H9 (cell line): ENCODE measurements around the gene ZNF784. TPM values are rescaled to one million over a fixed set of nuclear protein-coding genes. Genes with fewer than 3 reads are reported as not detected.

Source experiments
- DNase-seq: peaks from one replicate; pipeline ENCODE4 v3.0.0-alpha.2; 2017
- H2AFZ ChIP-seq: one replicate; pipeline ENCODE4 v1.6.1; 2013; ENCODE audit warnings: mild to moderate bottlenecking, low read length, control low read depth, moderate library complexity
- H2AK5ac ChIP-seq: 2 replicates; pipeline ENCODE4 v1.6.1; 2013; ENCODE audit warnings: low read length, control low read depth, mixed read lengths; ENCODE audit not compliant: insufficient read length
- H2BK120ac ChIP-seq: one replicate; pipeline ENCODE4 v1.6.1; 2013; ENCODE audit warnings: low read depth, mild to moderate bottlenecking, low read length, control low read depth, inconsistent platforms; ENCODE audit not compliant: poor library complexity, severe bottlenecking
- H2BK12ac ChIP-seq: 2 replicates; pipeline ENCODE4 v1.6.1; 2013; ENCODE audit warnings: low read length, control low read depth, mixed read lengths, low read depth; ENCODE audit not compliant: insufficient read length
- H2BK15ac ChIP-seq: 2 replicates; pipeline ENCODE4 v1.6.1; 2013; ENCODE audit warnings: low read depth, low read length, control low read depth
- H2BK20ac ChIP-seq: one replicate; pipeline ENCODE4 v1.6.1; 2013; ENCODE audit warnings: low read depth, mild to moderate bottlenecking, low read length, control low read depth, inconsistent platforms; ENCODE audit not compliant: poor library complexity, severe bottlenecking
- H2BK5ac ChIP-seq: 2 replicates; pipeline ENCODE4 v1.6.1; 2013; ENCODE audit warnings: low read length, control low read depth, mixed read lengths; ENCODE audit not compliant: insufficient read length
- H3K14ac ChIP-seq: 2 replicates; pipeline ENCODE4 v1.6.1; 2013; ENCODE audit warnings: low read length, control low read depth; ENCODE audit not compliant: insufficient read depth
- H3K18ac ChIP-seq: 2 replicates; pipeline ENCODE4 v1.6.1; 2013; ENCODE audit warnings: low read depth, mild to moderate bottlenecking, mixed read lengths, low read length, control low read depth; ENCODE audit not compliant: insufficient read length
- H3K23ac ChIP-seq: 2 replicates; pipeline ENCODE4 v1.6.1; 2013; ENCODE audit warnings: low read length, control low read depth, mixed read lengths, low read depth; ENCODE audit not compliant: insufficient read length
- H3K23me2 ChIP-seq: 2 replicates; pipeline ENCODE4 v1.6.1; 2013; ENCODE audit warnings: low read depth, mild to moderate bottlenecking, mixed read lengths, low read length, control low read depth; ENCODE audit not compliant: insufficient read length, poor library complexity, severe bottlenecking
- H3K27ac ChIP-seq: 2 replicates; pipeline ENCODE4 v1.5.1; 2013; ENCODE audit warnings: low read length, control low read depth, mixed read lengths, low read depth; ENCODE audit not compliant: insufficient read length
- H3K27me3 ChIP-seq: 2 replicates; pipeline ENCODE4 v1.6.1; 2013; ENCODE audit warnings: low read length, control low read depth, inconsistent platforms; ENCODE audit not compliant: insufficient read depth
- H3K4ac ChIP-seq: 2 replicates; pipeline ENCODE4 v1.6.1; 2013; ENCODE audit warnings: low read depth, mild to moderate bottlenecking, control low read depth, inconsistent platforms, low read length, moderate library complexity
- H3K4me1 ChIP-seq: 2 replicates; pipeline ENCODE4 v1.6.1; 2013; ENCODE audit warnings: low read length, control low read depth, inconsistent platforms; ENCODE audit not compliant: insufficient read depth
- H3K4me2 ChIP-seq: 2 replicates; pipeline ENCODE4 v1.6.1; 2013; ENCODE audit warnings: low read length, control low read depth, mixed read lengths; ENCODE audit not compliant: insufficient read length, insufficient read depth
- H3K56ac ChIP-seq: 2 replicates; pipeline ENCODE4 v1.6.1; 2013; ENCODE audit warnings: low read depth, mild to moderate bottlenecking, mixed read lengths, low read length, control low read depth; ENCODE audit not compliant: insufficient read length
- H3K79me1 ChIP-seq: 2 replicates; pipeline ENCODE4 v1.6.1; 2013; ENCODE audit warnings: low read depth, mild to moderate bottlenecking, moderate library complexity, low read length, control low read depth, inconsistent platforms; ENCODE audit not compliant: insufficient read depth, poor library complexity, severe bottlenecking
- H3K79me2 ChIP-seq: 2 replicates; pipeline ENCODE4 v1.6.1; 2013; ENCODE audit warnings: low read length, control low read depth, inconsistent platforms; ENCODE audit not compliant: insufficient read depth
- H3K9ac ChIP-seq: 2 replicates; pipeline ENCODE4 v1.6.1; 2013; ENCODE audit warnings: low read length, control low read depth, mixed read lengths; ENCODE audit not compliant: insufficient read length; ENCODE audit errors: extremely low read depth
- H3K9me3 ChIP-seq: one replicate; pipeline ENCODE4 v1.6.1; 2013; ENCODE audit warnings: low read depth, low read length, inconsistent platforms; ENCODE audit not compliant: control insufficient read depth
- H3T11ph ChIP-seq: one replicate; pipeline ENCODE4 v1.6.1; 2013; ENCODE audit warnings: mild to moderate bottlenecking, low read length, control low read depth, inconsistent platforms
- H4K20me1 ChIP-seq: one replicate; pipeline ENCODE4 v1.6.1; 2013; ENCODE audit not compliant: control insufficient read depth, insufficient read length, insufficient read depth
- H4K5ac ChIP-seq: 2 replicates; pipeline ENCODE4 v1.6.1; 2013; ENCODE audit warnings: low read depth, mild to moderate bottlenecking, mixed read lengths, low read length, control low read depth; ENCODE audit not compliant: insufficient read length
- H4K8ac ChIP-seq: replicated peaks from 2 replicates; pipeline ENCODE4 v1.6.1; 2013; ENCODE audit warnings: low read length, control low read depth, mixed read lengths, low read depth; ENCODE audit not compliant: insufficient read length
- H4K91ac ChIP-seq: 2 replicates; pipeline ENCODE4 v1.6.1; 2013; ENCODE audit warnings: low read depth, mild to moderate bottlenecking, moderate library complexity, mixed read lengths, low read length, control low read depth; ENCODE audit not compliant: insufficient read length
- H3K27ac Mint-ChIP-seq, 3 experiments: 2 replicates in 2 of 3; 3 replicates in 1 of 3; pipeline ENCODE4 v1.8.0; 2020 to 2021; ENCODE audit warnings: mixed read lengths in 3 of 3, mild to moderate bottlenecking in 1 of 3, moderate library complexity in 1 of 3
- H3K27me3 Mint-ChIP-seq: 2 replicates; pipeline ENCODE4 v1.8.0; 2021; ENCODE audit warnings: low read depth, mild to moderate bottlenecking, moderate library complexity, mixed read lengths
- H3K36me3 Mint-ChIP-seq, 3 experiments: 2 replicates in 2 of 3; 3 replicates in 1 of 3; pipeline ENCODE4 v1.8.0; 2020 to 2021; ENCODE audit warnings: low read depth in 3 of 3, mixed read lengths in 3 of 3; ENCODE audit not compliant: insufficient read depth in 1 of 3
- H3K4me1 Mint-ChIP-seq, 2 experiments: 2 replicates each; pipeline ENCODE4 v1.8.0; 2020; ENCODE audit warnings: mixed read lengths in 2 of 2
- H3K4me3 Mint-ChIP-seq, 2 experiments: 2 replicates in 1 of 2; 3 replicates in 1 of 2; pipeline ENCODE4 v1.8.0; 2020 to 2021; ENCODE audit warnings: mild to moderate bottlenecking in 2 of 2, mixed read lengths in 2 of 2, moderate library complexity in 1 of 2
- H3K9me3 Mint-ChIP-seq, 2 experiments: 2 replicates in 1 of 2; 3 replicates in 1 of 2; pipeline ENCODE4 v1.8.0; 2020; ENCODE audit warnings: mild to moderate bottlenecking in 2 of 2, mixed read lengths in 2 of 2, moderate library complexity in 1 of 2
- WGBS: extraction: QIAGEN DNeasy Blood & Tissue Kit; methylation state at CpG from one replicate; pipeline ENCODE4 v1.1.7; 2013; ENCODE audit warnings: missing lambda C conversion rate, low lambda C conversion rate, mixed read lengths; ENCODE audit not compliant: insufficient read length; ENCODE audit errors: extremely low coverage; 5-methylcytosine and 5-hydroxymethylcytosine counted together
- total RNA-seq: library from RNA; stranded (reverse); gene quantifications from 2 replicates; pipeline ENCODE4 v1.2.1, GENCODE V29; 2021
- TF ChIP-seq, protein P1 (sequence below): fragments of 200-600 bp; sonication (generic); conservative IDR thresholded peaks from 3 replicates; pipeline ENCODE4 v1.8.0; 2021; ENCODE audit warnings: antibody characterized with exemption, mild to moderate bottlenecking

Gene ZNF784
- total RNA-seq, 1 experiment from 2014 or later = 10.7 TPM

GRCh38 chr19:55616395-55616875 is 7.9 kb downstream of the ZNF784 start:
- TF ChIP-seq, protein P1, sequence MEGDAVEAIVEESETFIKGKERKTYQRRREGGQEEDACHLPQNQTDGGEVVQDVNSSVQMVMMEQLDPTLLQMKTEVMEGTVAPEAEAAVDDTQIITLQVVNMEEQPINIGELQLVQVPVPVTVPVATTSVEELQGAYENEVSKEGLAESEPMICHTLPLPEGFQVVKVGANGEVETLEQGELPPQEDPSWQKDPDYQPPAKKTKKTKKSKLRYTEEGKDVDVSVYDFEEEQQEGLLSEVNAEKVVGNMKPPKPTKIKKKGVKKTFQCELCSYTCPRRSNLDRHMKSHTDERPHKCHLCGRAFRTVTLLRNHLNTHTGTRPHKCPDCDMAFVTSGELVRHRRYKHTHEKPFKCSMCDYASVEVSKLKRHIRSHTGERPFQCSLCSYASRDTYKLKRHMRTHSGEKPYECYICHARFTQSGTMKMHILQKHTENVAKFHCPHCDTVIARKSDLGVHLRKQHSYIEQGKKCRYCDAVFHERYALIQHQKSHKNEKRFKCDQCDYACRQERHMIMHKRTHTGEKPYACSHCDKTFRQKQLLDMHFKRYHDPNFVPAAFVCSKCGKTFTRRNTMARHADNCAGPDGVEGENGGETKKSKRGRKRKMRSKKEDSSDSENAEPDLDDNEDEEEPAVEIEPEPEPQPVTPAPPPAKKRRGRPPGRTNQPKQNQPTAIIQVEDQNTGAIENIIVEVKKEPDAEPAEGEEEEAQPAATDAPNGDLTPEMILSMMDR = no peak
- H3K4ac ChIP-seq = no peak overlapping the region
- H3K56ac ChIP-seq = no peak overlapping the region
- H3K4me1 Mint-ChIP-seq = peaks cover 0 to 2% of the 10 kb centered on the region in 2 experiments; a peak in 1 of 4 replicates
- peaks cover 2% of the 10 kb centered on the region for H3K27me3 Mint-ChIP-seq
- no peak overlapping the region for H2AK5ac ChIP-seq
- H3K4me3 Mint-ChIP-seq = no peak overlapping the region
- H3K9ac ChIP-seq = no peak overlapping the region
- no peak overlapping the region for H3K18ac ChIP-seq
- no peaks in the 10 kb centered on the region for H3K9me3 ChIP-seq
- no peak overlapping the region for H4K91ac ChIP-seq
- no peak overlapping the region for H3K4me2 ChIP-seq
- no peak overlapping the region for H3K14ac ChIP-seq
- H3K4me1 ChIP-seq = no peaks in the 10 kb centered on the region
- no peak overlapping the region for H2AFZ ChIP-seq
- H3K23me2 ChIP-seq = no peaks in the 10 kb centered on the region
- H4K5ac ChIP-seq = no peak overlapping the region
- no CpG with 5 or more reads among the region's 38 CpGs for WGBS
- H2BK12ac ChIP-seq = no peak overlapping the region
- no peak overlapping the region for H3K23ac ChIP-seq
- no peak for DNase-seq
- peaks cover 22 to 46% (median 45%) of the 10 kb centered on the region in 3 experiments for H3K36me3 Mint-ChIP-seq
- no peak overlapping the region for H2BK15ac ChIP-seq
- H3T11ph ChIP-seq = no peak overlapping the region
- no peaks in the 10 kb centered on the region for H3K79me1 ChIP-seq
- H4K8ac ChIP-seq = no peak overlapping the region
- H3K9me3 Mint-ChIP-seq = no peaks in the 10 kb centered on the region; a peak in 1 of 5 replicates
- H2BK120ac ChIP-seq = no peak overlapping the region
- no peaks in the 10 kb centered on the region for H4K20me1 ChIP-seq
- no peak overlapping the region for H3K27ac ChIP-seq
- H3K27me3 ChIP-seq = no peaks in the 10 kb centered on the region
- H3K27ac Mint-ChIP-seq = peak overlapping the region in 1 of 3 experiments; percentile 57; a peak in 1 of 7 replicates
- no peak overlapping the region for H2BK20ac ChIP-seq
- H3K79me2 ChIP-seq = no peaks in the 10 kb centered on the region
- no peak overlapping the region for H2BK5ac ChIP-seq
